Vagina (tissue), 2 donors: Measurements from ENCODE around the gene COL12A1.

Experiments
- CTCF ChIP-seq, 3 experiments: fragments of 450-650 bp in 2 of 3; fragments of 200-600 bp in 1 of 3; sonication (generic) in 1 of 3; IDR thresholded peaks; one replicate each; pipeline ENCODE4 v1.5.1; 2017 to 2019; ENCODE audit warnings: antibody characterized with exemption in 3 of 3, mild to moderate bottlenecking in 2 of 3, moderate library complexity in 2 of 3
- POLR2A ChIP-seq, 2 donors: fragments of 450-650 bp; IDR thresholded peaks; one replicate each; pipeline ENCODE4 v1.6.1; 2017; ENCODE audit warnings: antibody characterized with exemption in 2 of 2, mild to moderate bottlenecking in 2 of 2, moderate library complexity in 2 of 2
- POLR2AphosphoS5 ChIP-seq, 2 donors: sonication (generic); formaldehyde crosslinking; IDR thresholded peaks; one replicate each; pipeline ENCODE4 v1.9.0; 2017; ENCODE audit warnings: antibody characterized with exemption in 2 of 2, mild to moderate bottlenecking in 2 of 2, low read depth in 1 of 2; ENCODE audit not compliant: insufficient read depth in 1 of 2

DNA sequence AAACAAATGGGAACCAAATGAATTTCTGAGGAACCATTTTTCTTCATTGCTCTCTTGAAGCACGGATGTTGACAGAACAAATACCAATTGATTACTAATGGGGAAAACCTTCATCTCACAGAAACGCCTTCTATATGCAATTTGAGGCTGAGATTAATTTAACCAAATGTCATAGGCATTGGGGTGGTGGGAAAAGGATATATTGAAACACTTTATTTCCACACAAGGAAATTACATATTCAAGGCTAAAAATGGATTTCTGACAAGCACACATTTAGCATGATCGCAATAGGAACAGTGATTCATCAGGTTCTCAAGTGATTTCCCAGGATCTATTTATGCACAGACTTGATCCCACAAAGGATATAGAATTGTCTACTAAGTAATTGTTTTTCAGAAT, 88.9 kb downstream of the COL12A1 start:
- TF ChIP-seq CTCF (IDR thresholded peaks at IDR 0.05) (no peak), POLR2A (IDR thresholded peaks at IDR 0.05) (no peak), POLR2AphosphoS5 (IDR thresholded peaks at IDR 0.05; ENCODE audit: insufficient read depth in 1 of 2, low read depth in 1 of 2) (no peak)
